Ovary (tissue), 3 donors: ENCODE measurements around the gene PLG.
"Not testable (repeated sequence)": the region's sequence is repeated elsewhere in the genome, so short reads cannot be mapped to it uniquely, and the experiment has no call there.

Source experiments
- CTCF ChIP-seq, 3 donors: fragments of 450-650 bp in 2 of 3; fragments of 200-600 bp in 1 of 3; IDR thresholded peaks; one replicate each; pipeline versions ENCODE4 v1.5.1 to v1.8.0; 2016 to 2022; ENCODE audit warnings: antibody characterized with exemption in 3 of 3, mild to moderate bottlenecking in 1 of 3
- POLR2A ChIP-seq: fragments of 450-650 bp; IDR thresholded peaks from one replicate; pipeline ENCODE4 v1.6.1; 2017; ENCODE audit warnings: antibody characterized with exemption, mild to moderate bottlenecking, moderate library complexity
- donor health status: DM: no; HTN: no; CAD: no.

DNA sequence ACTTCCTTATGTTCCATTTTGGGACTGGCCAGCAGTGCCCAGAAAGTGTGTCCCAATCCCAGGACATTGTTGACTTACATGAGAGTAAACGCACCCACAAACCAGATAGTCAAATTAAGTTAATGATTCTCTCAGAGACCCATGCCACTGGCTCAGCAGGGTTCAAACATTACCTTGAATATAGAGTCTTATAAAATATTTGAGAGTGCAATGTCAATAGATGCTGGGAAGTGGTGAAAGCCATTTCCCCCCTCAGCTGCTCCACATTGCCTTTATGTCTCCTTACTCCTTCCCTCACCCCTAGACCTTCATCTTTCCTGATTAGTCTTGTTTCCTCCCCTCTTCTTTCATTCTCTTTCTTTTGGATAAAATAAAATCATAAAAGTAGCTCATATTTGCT, 37.8 kb upstream of the PLG start, which contains the start of gene LPA:
- not testable (repeated sequence) for TF ChIP-seq POLR2A; CTCF (IDR thresholded peaks at IDR 0.05)
